ENCODE data around the gene GIMAP4. TPM values are rescaled to one million over a fixed set of nuclear protein-coding genes. Genes with fewer than 3 reads are reported as not detected.

The GIMAP4 gene
- total RNA-seq, 1 donor from 2014 or later, result 29.5 TPM

- no peaks in the 10 kb centered on the region for H3K27me3 ChIP-seq
- no peaks in the 10 kb centered on the region for H3K4me1 ChIP-seq
- no peak overlapping the region for H3K27ac ChIP-seq
- no peak for DNase-seq (ENCODE audit: low spot score in 2 of 2)
- TF ChIP-seq CTCF (IDR thresholded peaks at IDR 0.05), result no peak
- intact Hi-C loops (cut with DNase I), result no loop called here
- peaks cover 0 to 10% of the 10 kb centered on the region in 2 donors for H3K9me3 ChIP-seq
- no peaks in the 10 kb centered on the region for H3K36me3 ChIP-seq
- H3K4me3 ChIP-seq, result no peak overlapping the region
Measured at GRCh38 chr7:150538259-150538658, 28.9 kb upstream of the GIMAP4 start.

- Histone ChIP-seq H3K9me3 (no peaks in the 10 kb centered on the region), H3K27me3 (no peaks in the 10 kb centered on the region), H3K4me3 (no peak overlapping the region), H3K27ac (no peak overlapping the region), H3K4me1 (no peaks in the 10 kb centered on the region), H3K36me3 (no peaks in the 10 kb centered on the region)
- DNase-seq (ENCODE audit: low spot score in 2 of 2), result no peak
- intact Hi-C loops (cut with DNase I), result no loop called here
- TF ChIP-seq CTCF (IDR thresholded peaks at IDR 0.05), result no peak
Measured at GRCh38 chr7:150553163-150553562, 14.0 kb upstream of the GIMAP4 start.

GRCh38 chr7:150556521-150557138 lies 10.6 kb upstream of the GIMAP4 start:
- Histone ChIP-seq H3K4me1 (no peaks in the 10 kb centered on the region), H3K9me3 (no peaks in the 10 kb centered on the region), H3K27me3 (no peaks in the 10 kb centered on the region), H3K36me3 (no peaks in the 10 kb centered on the region), H3K27ac (no peak overlapping the region), H3K4me3 (no peak overlapping the region)
- no peak for DNase-seq (ENCODE audit: low spot score in 2 of 2)
- intact Hi-C loops (cut with DNase I), result no loop called here
- TF ChIP-seq CTCF (IDR thresholded peaks at IDR 0.05), result no peak

- Histone ChIP-seq H3K4me1 (no peaks in the 10 kb centered on the region), H3K27ac (no peak overlapping the region), H3K4me3 (no peak overlapping the region), H3K27me3 (no peaks in the 10 kb centered on the region), H3K9me3 (no peaks in the 10 kb centered on the region), H3K36me3 (no peaks in the 10 kb centered on the region)
- TF ChIP-seq CTCF (IDR thresholded peaks at IDR 0.05), result no peak
- intact Hi-C loops (cut with DNase I), result no loop called here
- DNase-seq (ENCODE audit: low spot score in 2 of 2), result no peak
Measured at GRCh38 chr7:150560486-150560885, 6.7 kb upstream of the GIMAP4 start.

DNA sequence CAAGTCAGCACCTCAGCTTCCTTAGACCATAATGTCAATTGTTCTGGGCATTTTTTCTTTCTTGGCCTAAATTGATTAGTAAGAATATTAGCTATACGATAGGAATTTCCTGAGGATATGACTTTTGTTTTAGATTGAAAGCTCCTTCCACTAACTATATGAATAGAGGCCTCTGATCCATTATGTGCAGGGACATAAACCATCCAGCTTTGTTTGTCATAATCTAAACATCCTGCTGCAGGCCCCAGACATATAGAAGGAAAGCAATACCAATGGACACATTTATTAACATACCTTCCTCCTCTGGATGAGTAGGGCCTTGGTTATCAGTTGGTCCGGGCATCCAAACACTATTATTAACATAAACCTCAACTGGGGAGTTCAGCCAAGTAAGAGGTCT lies 4.3 kb upstream of the GIMAP4 start:
- Histone ChIP-seq H3K4me3 (no peak overlapping the region), H3K27me3 (no peaks in the 10 kb centered on the region), H3K9me3 (no peaks in the 10 kb centered on the region), H3K27ac (no peak overlapping the region), H3K36me3 (no peaks in the 10 kb centered on the region), H3K4me1 (no peaks in the 10 kb centered on the region)
- DNase-seq (ENCODE audit: low spot score in 2 of 2), result no peak
- intact Hi-C loops (cut with DNase I), result no loop called here
- TF ChIP-seq CTCF (IDR thresholded peaks at IDR 0.05), result no peak

DNA sequence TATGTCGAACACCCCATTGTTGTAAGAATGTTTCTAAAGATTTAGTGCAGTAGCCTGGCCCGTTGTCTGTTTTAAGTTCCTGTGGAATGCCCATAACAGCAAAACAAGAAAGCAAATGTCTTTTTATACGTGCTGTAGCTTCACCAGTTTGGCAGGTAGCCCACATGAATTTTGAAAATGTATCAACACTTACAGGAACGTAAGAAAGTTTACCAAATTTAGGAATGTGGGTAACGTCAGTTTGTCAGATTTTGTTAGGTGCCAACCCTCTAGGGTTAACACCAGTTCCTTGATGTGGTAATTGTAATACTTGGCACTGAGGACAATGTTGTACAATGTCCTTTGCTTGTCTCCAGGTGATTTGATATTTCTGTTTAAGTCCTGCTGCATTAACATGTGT lies 3.2 kb upstream of the GIMAP4 start:
- no peak overlapping the region for H3K4me3 ChIP-seq
- H3K9me3 ChIP-seq, result no peaks in the 10 kb centered on the region
- no peak for DNase-seq (ENCODE audit: low spot score in 2 of 2)
- TF ChIP-seq CTCF (IDR thresholded peaks at IDR 0.05), result no peak
- no peaks in the 10 kb centered on the region for H3K27me3 ChIP-seq
- H3K4me1 ChIP-seq, result no peaks in the 10 kb centered on the region
- H3K36me3 ChIP-seq, result no peaks in the 10 kb centered on the region
- no peak overlapping the region for H3K27ac ChIP-seq
- intact Hi-C loops (cut with DNase I), result no loop called here

Data from ascending aorta (tissue), 2 donors.